DOHH2 (cell line): ENCODE results near the gene BMPER.

Experiments used
- H3F3A ChIP-seq: fragments of 200-600 bp; sonication (generic), shearing (Covaris generic); 2 replicates; pipeline ENCODE4 v1.6.0; 2016; ENCODE audit warnings: antibody characterized with exemption, mild to moderate bottlenecking; ENCODE audit not compliant: control insufficient read depth, insufficient read depth
- H3K27ac ChIP-seq: fragments of 200-600 bp; sonication (generic); 2 replicates; pipeline ENCODE4 v1.5.1; 2014; ENCODE audit warnings: low read depth, mild to moderate bottlenecking, low read length, moderate library complexity
- H3K27me3 ChIP-seq: fragments of 200-600 bp; sonication (generic); 2 replicates; pipeline ENCODE4 v1.6.1; 2014; ENCODE audit warnings: mild to moderate bottlenecking, low read length, mixed read lengths; ENCODE audit not compliant: control insufficient read depth
- H3K36me3 ChIP-seq: fragments of 200-600 bp; sonication (generic); 2 replicates; pipeline ENCODE4 v1.6.1; 2014; ENCODE audit warnings: mild to moderate bottlenecking, low read length, moderate library complexity, mixed read lengths; ENCODE audit not compliant: control insufficient read depth
- H3K4me1 ChIP-seq: fragments of 200-600 bp; sonication (generic); 2 replicates; pipeline ENCODE4 v1.6.1; 2014; ENCODE audit warnings: mild to moderate bottlenecking, low read length, mixed read lengths; ENCODE audit not compliant: control insufficient read depth
- H3K4me2 ChIP-seq: fragments of 200-600 bp; sonication (generic); 2 replicates; pipeline ENCODE4 v1.6.0; 2014; ENCODE audit warnings: mild to moderate bottlenecking, low read length, moderate library complexity
- H3K4me3 ChIP-seq: fragments of 200-600 bp; sonication (generic); 2 replicates; pipeline ENCODE4 v1.5.1; 2014; ENCODE audit warnings: mild to moderate bottlenecking, low read length, mixed read lengths
- H3K79me2 ChIP-seq: fragments of 200-600 bp; sonication (generic); 2 replicates; pipeline ENCODE4 v1.6.1; 2014; ENCODE audit warnings: mild to moderate bottlenecking, low read length, mixed read lengths; ENCODE audit not compliant: control insufficient read depth
- H3K9me2 ChIP-seq: fragments of 200-600 bp; sonication (generic); replicated peaks from 2 replicates; pipeline ENCODE4 v1.6.1; 2014; ENCODE audit warnings: mild to moderate bottlenecking, low read length, mixed read lengths; ENCODE audit not compliant: control insufficient read depth
- H3K9me3 ChIP-seq: fragments of 200-600 bp; sonication (generic); 2 replicates; pipeline ENCODE4 v1.6.1; 2014; ENCODE audit warnings: antibody characterized with exemption, low read length, mixed read lengths; ENCODE audit not compliant: control insufficient read depth, insufficient read depth
- H4K20me1 ChIP-seq: fragments of 200-600 bp; sonication (generic); 2 replicates; pipeline ENCODE4 v1.6.0; 2014; ENCODE audit warnings: low read depth, mild to moderate bottlenecking, antibody characterized with exemption, low read length, moderate library complexity; ENCODE audit not compliant: control insufficient read depth, insufficient read depth
- CTCF ChIP-seq: fragments of 200-600 bp; sonication (generic); IDR thresholded peaks from one replicate; pipeline ENCODE4 v1.5.1; 2014; ENCODE audit warnings: antibody characterized with exemption, mild to moderate bottlenecking, low read depth, low read length; ENCODE audit not compliant: poor library complexity, severe bottlenecking
- EZH2phosphoT487 ChIP-seq: fragments of 200-600 bp; sonication (generic); IDR thresholded peaks from 2 replicates; pipeline ENCODE4 v1.6.1; 2017; ENCODE audit warnings: borderline replicate concordance, mild to moderate bottlenecking, antibody characterized with exemption, low read length, moderate library complexity, mixed read lengths

Gene BMPER

GRCh38 chr7:34015651-34016050 is 110.3 kb downstream of the BMPER start:
- no peaks in the 10 kb centered on the region for H3K27me3 ChIP-seq
- no peaks in the 10 kb centered on the region for H3K9me2 ChIP-seq
- no peak overlapping the region for H3K27ac ChIP-seq
- no peaks in the 10 kb centered on the region for H4K20me1 ChIP-seq
- H3F3A ChIP-seq, result no peaks in the 10 kb centered on the region
- no peak for TF ChIP-seq CTCF
- no peak for TF ChIP-seq EZH2phosphoT487
- H3K36me3 ChIP-seq, result no peaks in the 10 kb centered on the region
- no peak overlapping the region for H3K4me2 ChIP-seq
- H3K4me3 ChIP-seq, result no peak overlapping the region
- no peaks in the 10 kb centered on the region for H3K4me1 ChIP-seq
- H3K79me2 ChIP-seq, result no peaks in the 10 kb centered on the region
- H3K9me3 ChIP-seq, result no peaks in the 10 kb centered on the region

- H4K20me1 ChIP-seq, result no peaks in the 10 kb centered on the region
- TF ChIP-seq CTCF, result no peak
- TF ChIP-seq EZH2phosphoT487, result no peak
- no peaks in the 10 kb centered on the region for H3K27me3 ChIP-seq
- H3K4me1 ChIP-seq, result no peaks in the 10 kb centered on the region
- H3K27ac ChIP-seq, result no peak overlapping the region
- no peak overlapping the region for H3K4me2 ChIP-seq
- H3K4me3 ChIP-seq, result no peak overlapping the region
- no peaks in the 10 kb centered on the region for H3K9me2 ChIP-seq
- no peaks in the 10 kb centered on the region for H3F3A ChIP-seq
- no peaks in the 10 kb centered on the region for H3K79me2 ChIP-seq
- no peaks in the 10 kb centered on the region for H3K9me3 ChIP-seq
- H3K36me3 ChIP-seq, result no peaks in the 10 kb centered on the region
These were observed 111.5 kb downstream of the BMPER start for GRCh38 chr7:34016876-34017275.

- Histone ChIP-seq H3K36me3 (no peaks in the 10 kb centered on the region), H4K20me1 (no peaks in the 10 kb centered on the region), H3K27ac (no peak overlapping the region), H3K79me2 (no peaks in the 10 kb centered on the region), H3K4me2 (no peak overlapping the region), H3F3A (no peaks in the 10 kb centered on the region), H3K4me3 (no peak overlapping the region), H3K9me2 (no peaks in the 10 kb centered on the region), H3K4me1 (no peaks in the 10 kb centered on the region), H3K9me3 (no peaks in the 10 kb centered on the region), H3K27me3 (no peaks in the 10 kb centered on the region)
- TF ChIP-seq EZH2phosphoT487, result no peak
- no peak for TF ChIP-seq CTCF
These were observed 114.0 kb downstream of the BMPER start for GRCh38 chr7:34019301-34019790.
